HG03175 (cell line): ENCODE results near the gene PDS5A.
"Not testable (repeated sequence)": the region's sequence is repeated elsewhere in the genome, so short reads cannot be mapped to it uniquely, and the experiment has no call there.

Experiments
- ATAC-seq: cut with Tn5 transposase; IDR thresholded peaks from one replicate; pipeline ENCODE4 v1.9.1; 2021; ENCODE audit warnings: mild to moderate bottlenecking, moderate library complexity; ENCODE audit not compliant: unreplicated experiment

Gene PDS5A

GRCh38 chr4:39970671-39971640 lies 6.8 kb downstream of the PDS5A start:
- no peak for ATAC-seq

- ATAC-seq: no peak
Observed at GRCh38 chr4:39963656-39964055, 14.1 kb downstream of the PDS5A start.

- no peak for ATAC-seq
Observed at GRCh38 chr4:39961311-39961877, 16.3 kb downstream of the PDS5A start.

GRCh38 chr4:39950861-39951481 lies 26.7 kb downstream of the PDS5A start:
- no peak for ATAC-seq

GRCh38 chr4:39947963-39948362 lies 29.7 kb downstream of the PDS5A start:
- no peak for ATAC-seq

- no peak for ATAC-seq
Observed at GRCh38 chr4:39947417-39947816, 30.3 kb downstream of the PDS5A start.

GRCh38 chr4:39944245-39944644 lies 33.5 kb downstream of the PDS5A start:
- ATAC-seq: not testable (repeated sequence)

GRCh38 chr4:39942507-39942906 lies 35.2 kb downstream of the PDS5A start:
- no peak for ATAC-seq

GRCh38 chr4:39941682-39942217 lies 36.0 kb downstream of the PDS5A start:
- no peak for ATAC-seq

- ATAC-seq: peak; percentile 56
Observed at GRCh38 chr4:39937683-39938268, 39.9 kb downstream of the PDS5A start.

- no peak for ATAC-seq
Observed at GRCh38 chr4:39936565-39937418, 40.9 kb downstream of the PDS5A start.

- no peak for ATAC-seq
Observed at GRCh38 chr4:39933671-39934590, 43.8 kb downstream of the PDS5A start.

GRCh38 chr4:39932776-39933402 lies 44.8 kb downstream of the PDS5A start:
- ATAC-seq: no peak

- ATAC-seq: no peak
Observed at GRCh38 chr4:39931441-39931901, 46.2 kb downstream of the PDS5A start.

GRCh38 chr4:39928538-39928937 lies 49.2 kb downstream of the PDS5A start:
- ATAC-seq: no peak

- ATAC-seq: no peak
Observed at GRCh38 chr4:39924014-39924413, 53.7 kb downstream of the PDS5A start.

GRCh38 chr4:39922399-39922798 lies 55.3 kb downstream of the PDS5A start:
- ATAC-seq: no peak

- ATAC-seq: no peak
Observed at GRCh38 chr4:39913471-39913870, 64.2 kb downstream of the PDS5A start.

GRCh38 chr4:39910064-39910463 lies 67.6 kb downstream of the PDS5A start:
- ATAC-seq: no peak
